GM13977 (cell line): ENCODE measurements around the gene PLD1.

Source experiments
- DNase-seq: peaks from one replicate; pipeline ENCODE4 v3.0.0; 2012; ENCODE audit warnings: low spot score
- in situ Hi-C: fragments of 300-500 bp; cut with MboI; formaldehyde crosslinking; loops from one replicate; pipeline ENCODE4 v1.12.0; 2022; ENCODE audit warnings: low sequenced_read_pairs, low pct_unique_long_range_greater_than_20kb, mixed read lengths, inconsistent platforms; ENCODE audit not compliant: unreplicated experiment
- TF ChIP-seq, protein P1 (sequence below): IDR thresholded peaks from 2 replicates; pipeline ENCODE4 v1.5.1; 2012; ENCODE audit warnings: mild to moderate bottlenecking, control low read depth; ENCODE audit not compliant: insufficient read depth; ENCODE audit errors: extremely low read depth, missing control alignments

PLD1 gene

DNA sequence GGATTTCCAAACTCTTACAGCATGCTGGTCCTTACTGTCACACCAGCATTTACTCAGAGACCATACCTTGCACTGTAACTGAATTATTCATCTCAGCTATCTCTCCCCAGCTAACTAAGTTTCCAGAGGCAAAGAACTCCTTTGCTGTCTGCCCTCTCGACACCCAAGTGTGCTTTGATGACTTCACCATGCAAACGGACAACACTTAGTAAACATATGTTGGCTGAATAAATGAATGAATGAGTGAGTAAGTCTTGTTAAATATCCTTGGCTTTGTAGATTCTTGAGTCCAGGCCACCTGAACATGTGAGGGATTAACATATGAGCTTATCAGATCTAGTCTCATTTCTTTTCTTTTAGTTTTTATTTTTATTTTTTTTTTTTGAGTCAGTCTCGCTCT lies 138.2 kb downstream of the PLD1 start:
- TF ChIP-seq, protein P1, sequence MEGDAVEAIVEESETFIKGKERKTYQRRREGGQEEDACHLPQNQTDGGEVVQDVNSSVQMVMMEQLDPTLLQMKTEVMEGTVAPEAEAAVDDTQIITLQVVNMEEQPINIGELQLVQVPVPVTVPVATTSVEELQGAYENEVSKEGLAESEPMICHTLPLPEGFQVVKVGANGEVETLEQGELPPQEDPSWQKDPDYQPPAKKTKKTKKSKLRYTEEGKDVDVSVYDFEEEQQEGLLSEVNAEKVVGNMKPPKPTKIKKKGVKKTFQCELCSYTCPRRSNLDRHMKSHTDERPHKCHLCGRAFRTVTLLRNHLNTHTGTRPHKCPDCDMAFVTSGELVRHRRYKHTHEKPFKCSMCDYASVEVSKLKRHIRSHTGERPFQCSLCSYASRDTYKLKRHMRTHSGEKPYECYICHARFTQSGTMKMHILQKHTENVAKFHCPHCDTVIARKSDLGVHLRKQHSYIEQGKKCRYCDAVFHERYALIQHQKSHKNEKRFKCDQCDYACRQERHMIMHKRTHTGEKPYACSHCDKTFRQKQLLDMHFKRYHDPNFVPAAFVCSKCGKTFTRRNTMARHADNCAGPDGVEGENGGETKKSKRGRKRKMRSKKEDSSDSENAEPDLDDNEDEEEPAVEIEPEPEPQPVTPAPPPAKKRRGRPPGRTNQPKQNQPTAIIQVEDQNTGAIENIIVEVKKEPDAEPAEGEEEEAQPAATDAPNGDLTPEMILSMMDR: no peak
- DNase-seq: no peak
- in situ Hi-C loops: no loop called here

DNA sequence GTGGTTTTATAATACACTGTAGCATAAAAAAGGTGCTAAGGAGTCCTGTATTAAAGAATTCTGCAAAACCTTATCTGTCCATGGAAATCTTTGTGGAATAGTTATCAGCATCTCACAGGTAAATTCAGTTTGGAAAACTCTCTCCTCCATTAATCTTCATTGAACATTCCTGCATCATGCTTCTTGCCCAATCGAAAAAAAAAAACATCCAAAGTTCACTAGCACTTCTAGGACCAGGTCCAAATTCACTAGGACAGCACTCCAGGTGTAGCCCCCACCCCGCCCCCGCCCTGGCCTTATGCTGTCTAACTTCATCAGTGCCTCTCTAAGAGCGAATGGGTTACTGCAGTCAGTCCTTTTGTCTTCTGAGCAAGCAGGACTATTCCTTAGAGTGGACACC lies 138.6 kb downstream of the PLD1 start:
- TF ChIP-seq, protein P1: no peak
- no peak for DNase-seq
- in situ Hi-C loops: no loop called here

- in situ Hi-C loops: no loop called here
- TF ChIP-seq, protein P1: no peak
- DNase-seq: no peak
Measured at GRCh38 chr3:171666516-171666915, 143.8 kb downstream of the PLD1 start.

- TF ChIP-seq, protein P1: no peak
- in situ Hi-C loops: no loop called here
- no peak for DNase-seq
Measured at GRCh38 chr3:171663805-171664204, 146.5 kb downstream of the PLD1 start.

GRCh38 chr3:171661484-171661883 lies 148.8 kb downstream of the PLD1 start:
- TF ChIP-seq, protein P1: no peak
- no peak for DNase-seq
- in situ Hi-C loops: no loop called here

DNA sequence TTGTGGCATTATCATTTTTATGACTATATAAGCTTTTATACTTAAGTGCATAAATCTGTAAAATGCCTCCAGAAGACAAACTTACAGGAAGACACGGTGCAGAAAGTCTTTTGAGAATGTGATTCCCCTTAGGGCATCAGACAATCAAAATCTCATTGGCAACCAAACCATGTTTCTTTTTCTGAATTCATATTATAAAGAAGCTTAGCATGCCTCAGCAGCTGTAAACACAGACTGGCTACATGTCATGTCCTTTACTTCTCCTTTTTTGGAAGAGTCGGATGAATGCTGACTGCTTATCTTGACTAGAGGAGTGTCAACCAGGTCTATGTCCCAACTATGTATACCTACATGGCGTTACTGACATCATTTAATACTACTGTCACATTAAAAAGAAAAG lies 150.1 kb downstream of the PLD1 start:
- TF ChIP-seq, protein P1: no peak
- DNase-seq: no peak
- in situ Hi-C loops: no loop called here

- in situ Hi-C loops: no loop called here
- no peak for DNase-seq
- TF ChIP-seq, protein P1: no peak
Measured at GRCh38 chr3:171658841-171659240, 151.4 kb downstream of the PLD1 start.
